Islet precursor cell (in vitro differentiated cells): ENCODE measurements around the gene PJA1.

Experiments used
- DNase-seq: peaks from one replicate; pipeline ENCODE4 v3.0.0-alpha.2; 2018

The PJA1 gene

GRCh38 chrX:69163936-69164741 lies 1.1 kb downstream of the PJA1 start:
- peak; percentile 53 for DNase-seq

- no peak for DNase-seq
Measured at GRCh38 chrX:69162361-69162865, 2.8 kb downstream of the PJA1 start.

- no peak for DNase-seq
Measured at GRCh38 chrX:69161786-69162349, 3.4 kb downstream of the PJA1 start.

- no peak for DNase-seq
Measured at GRCh38 chrX:69161371-69161770, 3.9 kb downstream of the PJA1 start.

- DNase-seq: peak; percentile 73
Measured at GRCh38 chrX:69158166-69158980, 6.9 kb downstream of the PJA1 start.

GRCh38 chrX:69156638-69157037 lies 8.6 kb downstream of the PJA1 start:
- DNase-seq: peak; percentile 32

GRCh38 chrX:69155786-69156520 lies 9.3 kb downstream of the PJA1 start:
- DNase-seq: no peak

GRCh38 chrX:69154051-69154450 lies 11.2 kb downstream of the PJA1 start:
- DNase-seq: no peak

- peak; percentile 94 for DNase-seq
Measured at GRCh38 chrX:69153060-69153730, 12.1 kb downstream of the PJA1 start.

GRCh38 chrX:69152417-69152841 lies 12.8 kb downstream of the PJA1 start:
- peak; percentile 65 for DNase-seq

GRCh38 chrX:69151866-69152284 lies 13.4 kb downstream of the PJA1 start:
- DNase-seq: no peak

- peak; percentile 87 for DNase-seq
Measured at GRCh38 chrX:69150281-69150960, 14.8 kb downstream of the PJA1 start.

- DNase-seq: peak; percentile 65
Measured at GRCh38 chrX:69149466-69150280, 15.6 kb downstream of the PJA1 start.

- peak; percentile 44 for DNase-seq
Measured at GRCh38 chrX:69148946-69149345, 16.3 kb downstream of the PJA1 start.

GRCh38 chrX:69146739-69147138 lies 18.5 kb downstream of the PJA1 start:
- no peak for DNase-seq

- peak; percentile 30 for DNase-seq
Measured at GRCh38 chrX:69145714-69146113, 19.5 kb downstream of the PJA1 start.

- DNase-seq: no peak
Measured at GRCh38 chrX:69144838-69145680, 20.2 kb downstream of the PJA1 start.

- no peak for DNase-seq
Measured at GRCh38 chrX:69143530-69143929, 21.7 kb downstream of the PJA1 start.

- DNase-seq: no peak
Measured at GRCh38 chrX:69142788-69143469, 22.3 kb downstream of the PJA1 start.
